ENCODE data around the gene NXPE3. TPM values are rescaled to one million over a fixed set of nuclear protein-coding genes. Genes with fewer than 3 reads are reported as not detected.
"Not testable (repeated sequence)": the region's sequence is repeated elsewhere in the genome, so short reads cannot be mapped to it uniquely, and the experiment has no call there.

NXPE3 gene
- total and polyA plus RNA-seq, 4 donors, result 4.5 to 14.2 (median 8.0) TPM

DNA sequence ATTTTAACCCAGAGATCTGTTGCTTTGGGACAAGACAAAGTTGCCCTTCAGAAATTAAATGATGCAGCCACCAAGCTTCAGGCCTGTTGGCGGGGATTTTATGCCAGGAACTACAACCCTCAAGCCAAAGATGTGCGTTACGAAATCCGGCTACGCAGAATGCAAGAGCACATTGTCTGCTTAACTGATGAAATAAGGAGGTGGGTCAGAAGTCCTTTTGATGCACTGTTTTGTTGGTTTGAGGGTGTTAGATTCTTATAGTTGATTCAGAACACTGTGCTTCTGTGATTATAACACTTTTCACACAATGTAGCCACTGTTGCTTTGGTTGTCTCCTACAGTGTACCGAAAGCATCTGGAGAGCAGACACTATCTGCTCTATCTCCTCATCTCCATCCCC, 20.8 kb upstream of the NXPE3 start:
- Histone ChIP-seq H3K4me1 (ENCODE audit: control insufficient read depth in 5 of 5, insufficient read depth in 5 of 5, low read length in 5 of 5) (no peaks in the 10 kb centered on the region), H3K27ac (ENCODE audit: low read depth in 1 of 2, low read length in 1 of 2) (no peak overlapping the region), H3K9me3 (ENCODE audit: control insufficient read depth in 4 of 4, insufficient read depth in 3 of 4, low read length in 3 of 4) (no peaks in the 10 kb centered on the region), H3K9ac (ENCODE audit: insufficient read depth in 1 of 2, low read length in 2 of 2) (no peak overlapping the region), H3K4me3 (no peak overlapping the region), H3K27me3 (ENCODE audit: control insufficient read depth in 3 of 3, insufficient read depth in 3 of 3, low read length in 2 of 3) (no peaks in the 10 kb centered on the region), H3K36me3 (ENCODE audit: control insufficient read depth in 4 of 4, insufficient read depth in 4 of 4, low read length in 4 of 4) (peaks cover 12 to 34% (median 28%) of the 10 kb centered on the region in 4 donors)
- no peak for TF ChIP-seq CTCF (IDR thresholded peaks at IDR 0.05; ENCODE audit: control extremely low read depth, extremely low read depth)
- 59 to 91% methylated on average over 6 of the region's 6 CpGs for WGBS, 2 donors
- ATAC-seq (ENCODE audit: insufficient read depth, low FRiP score), result no peak
- DNase-seq, result no peak

DNA sequence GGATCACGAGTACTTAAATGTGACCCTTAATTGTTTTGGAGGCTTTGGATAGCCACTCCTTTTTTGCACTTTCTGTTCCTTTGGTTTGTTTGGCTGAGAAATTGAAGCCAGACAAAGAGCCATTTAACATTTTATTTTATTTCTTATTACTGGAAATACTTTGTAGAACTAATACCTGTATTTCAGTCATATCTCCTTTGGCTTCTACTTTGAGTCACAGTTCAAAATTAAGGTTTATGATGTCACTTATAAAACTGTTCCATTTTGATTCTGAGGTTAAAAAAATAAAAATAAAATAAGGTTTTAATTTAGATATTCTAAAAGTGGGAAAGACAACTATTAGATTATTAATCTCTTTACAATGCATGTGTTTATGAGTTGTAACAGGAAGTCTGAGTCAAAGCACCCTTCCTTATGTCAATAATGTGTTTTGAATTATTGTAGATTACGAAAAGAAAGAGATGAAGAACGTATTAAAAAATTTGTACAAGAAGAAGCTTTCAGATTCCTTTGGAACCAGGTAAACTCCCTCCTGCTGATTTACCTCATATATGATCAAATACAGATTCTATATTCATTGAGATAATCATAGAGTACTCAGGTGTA, 16.9 kb upstream of the NXPE3 start:
- Histone ChIP-seq H3K9ac (ENCODE audit: insufficient read depth in 1 of 2, low read length in 2 of 2) (no peak overlapping the region), H3K27me3 (ENCODE audit: control insufficient read depth in 3 of 3, insufficient read depth in 3 of 3, low read length in 2 of 3) (no peaks in the 10 kb centered on the region), H3K9me3 (ENCODE audit: control insufficient read depth in 4 of 4, insufficient read depth in 3 of 4, low read length in 3 of 4) (no peaks in the 10 kb centered on the region), H3K27ac (ENCODE audit: low read depth in 1 of 2, low read length in 1 of 2) (no peak overlapping the region), H3K4me3 (no peak overlapping the region), H3K4me1 (ENCODE audit: control insufficient read depth in 5 of 5, insufficient read depth in 5 of 5, low read length in 5 of 5) (no peaks in the 10 kb centered on the region), H3K36me3 (ENCODE audit: control insufficient read depth in 4 of 4, insufficient read depth in 4 of 4, low read length in 4 of 4) (peaks cover 10 to 42% (median 29%) of the 10 kb centered on the region in 4 donors)
- no peak for TF ChIP-seq CTCF (IDR thresholded peaks at IDR 0.05; ENCODE audit: control extremely low read depth, extremely low read depth)
- no peak for ATAC-seq (ENCODE audit: insufficient read depth, low FRiP score)
- no peak for DNase-seq
- WGBS, 2 donors, result 68 to 81% methylated on average over 3 of the region's 3 CpGs

- ATAC-seq (ENCODE audit: insufficient read depth, low FRiP score); H3K27me3 ChIP-seq (ENCODE audit: control insufficient read depth in 3 of 3, insufficient read depth in 3 of 3, low read length in 2 of 3); DNase-seq; H3K27ac ChIP-seq (ENCODE audit: low read depth in 1 of 2, low read length in 1 of 2); H3K9me3 ChIP-seq (ENCODE audit: control insufficient read depth in 4 of 4, insufficient read depth in 3 of 4, low read length in 3 of 4); H3K9ac ChIP-seq (ENCODE audit: insufficient read depth in 1 of 2, low read length in 2 of 2); H3K4me3 ChIP-seq; H3K36me3 ChIP-seq (ENCODE audit: control insufficient read depth in 4 of 4, insufficient read depth in 4 of 4, low read length in 4 of 4): not testable (repeated sequence)
- H3K4me1 ChIP-seq (ENCODE audit: control insufficient read depth in 5 of 5, insufficient read depth in 5 of 5, low read length in 5 of 5), result peaks cover 0 to 26% (median 10%) of the 10 kb centered on the region in 5 donors
- WGBS, 2 donors, result 86% methylated on average over 5 to 6 of the region's 6 CpGs
Measured at GRCh38 chr3:101777745-101778281, 1.2 kb upstream of the NXPE3 start.

GRCh38 chr3:101778385-101779046, 495 bp upstream of the NXPE3 start:
- DNase-seq (peak in 1 of 3 donors; percentile 70), ATAC-seq (ENCODE audit: insufficient read depth, low FRiP score) (no peak)
- Histone ChIP-seq H3K27me3 (ENCODE audit: control insufficient read depth in 3 of 3, insufficient read depth in 3 of 3, low read length in 2 of 3) (no peaks in the 10 kb centered on the region), H3K4me3 (peak overlapping the region; percentile 96), H3K9me3 (ENCODE audit: control insufficient read depth in 4 of 4, insufficient read depth in 3 of 4, low read length in 3 of 4) (no peaks in the 10 kb centered on the region), H3K9ac (ENCODE audit: insufficient read depth in 1 of 2, low read length in 2 of 2) (peak overlapping the region; percentile 56 to 70), H3K36me3 (ENCODE audit: control insufficient read depth in 4 of 4, insufficient read depth in 4 of 4, low read length in 4 of 4) (peaks cover 2 to 10% (median 6%) of the 10 kb centered on the region in 4 donors), H3K27ac (ENCODE audit: low read depth in 1 of 2, low read length in 1 of 2) (peak overlapping the region; percentile 91 to 92), H3K4me1 (ENCODE audit: control insufficient read depth in 5 of 5, insufficient read depth in 5 of 5, low read length in 5 of 5) (peaks cover 0 to 26% (median 10%) of the 10 kb centered on the region in 5 donors)
- no peak for TF ChIP-seq CTCF (IDR thresholded peaks at IDR 0.05; ENCODE audit: control extremely low read depth, extremely low read depth)
- WGBS, 2 donors, result 19 to 23% methylated on average over 21 of the region's 21 CpGs
